Adipocyte (in vitro differentiated cells): ENCODE data around the gene RNF145.

Experiments
- DNase-seq: peaks from one replicate; pipeline ENCODE4 v3.0.0-alpha.2; 2015; ENCODE audit warnings: low read depth
- H3K27me3 ChIP-seq: replicated peaks from 2 replicates; pipeline ENCODE4 v1.7.0; 2013; ENCODE audit warnings: mild to moderate bottlenecking, low read length, moderate library complexity; ENCODE audit not compliant: control insufficient read depth, insufficient read depth
- H3K36me3 ChIP-seq: 2 replicates; pipeline ENCODE4 v1.7.0; 2013; ENCODE audit warnings: low read length, mild to moderate bottlenecking, moderate library complexity; ENCODE audit not compliant: control insufficient read depth, insufficient read depth, severe bottlenecking
- H3K4me1 ChIP-seq: 2 replicates; pipeline ENCODE4 v1.7.0; 2013; ENCODE audit warnings: mild to moderate bottlenecking, low read length, moderate library complexity; ENCODE audit not compliant: control insufficient read depth, insufficient read depth
- H3K4me3 ChIP-seq: 2 replicates; pipeline ENCODE4 v1.7.0; 2013; ENCODE audit warnings: mild to moderate bottlenecking, low read length, moderate library complexity
- H3K9ac ChIP-seq: 2 replicates; pipeline ENCODE4 v1.7.0; 2013; ENCODE audit warnings: mild to moderate bottlenecking, low read length, moderate library complexity
- H3K9me3 ChIP-seq: 2 replicates; pipeline ENCODE4 v1.7.0; 2013; ENCODE audit warnings: mild to moderate bottlenecking, low read length, moderate library complexity; ENCODE audit not compliant: control insufficient read depth

RNF145 gene

GRCh38 chr5:159209438-159210209 is at the start of gene RNF145:
Gene RNF145, minus strand, starts transcription at chr5:159209553. Its CDS starts 5,936 bp downstream, at chr5:159203617.
- no peaks in the 10 kb centered on the region for H3K27me3 ChIP-seq
- H3K4me3 ChIP-seq, result peak within 1 kb of the TSS; percentile 86
- peaks cover 33% of the 10 kb centered on the region for H3K4me1 ChIP-seq
- peak; percentile 97 for DNase-seq
- H3K9ac ChIP-seq, result peak within 1 kb of the TSS; percentile 93
- H3K9me3 ChIP-seq, result no peaks in the 10 kb centered on the region
- H3K36me3 ChIP-seq, result no peaks in the 10 kb centered on the region

- H3K9ac ChIP-seq, result no peak overlapping the region
- H3K36me3 ChIP-seq, result no peaks in the 10 kb centered on the region
- peaks cover 5% of the 10 kb centered on the region for H3K4me1 ChIP-seq
- no peaks in the 10 kb centered on the region for H3K9me3 ChIP-seq
- no peak overlapping the region for H3K4me3 ChIP-seq
- DNase-seq, result no peak
- H3K27me3 ChIP-seq, result no peaks in the 10 kb centered on the region
Observed at GRCh38 chr5:159258361-159258760, 49.0 kb upstream of the RNF145 start.

GRCh38 chr5:159257629-159258283 is 48.4 kb upstream of the RNF145 start:
- Histone ChIP-seq H3K9me3 (no peaks in the 10 kb centered on the region), H3K4me1 (peaks cover 5% of the 10 kb centered on the region), H3K36me3 (no peaks in the 10 kb centered on the region), H3K4me3 (no peak overlapping the region), H3K27me3 (no peaks in the 10 kb centered on the region), H3K9ac (no peak overlapping the region)
- DNase-seq, result no peak

- H3K9ac ChIP-seq, result no peak overlapping the region
- H3K4me1 ChIP-seq, result no peaks in the 10 kb centered on the region
- H3K4me3 ChIP-seq, result no peak overlapping the region
- no peaks in the 10 kb centered on the region for H3K9me3 ChIP-seq
- H3K27me3 ChIP-seq, result no peaks in the 10 kb centered on the region
- H3K36me3 ChIP-seq, result no peaks in the 10 kb centered on the region
- no peak for DNase-seq
Observed at GRCh38 chr5:159257007-159257406, 47.7 kb upstream of the RNF145 start.

- H3K4me1 ChIP-seq, result no peaks in the 10 kb centered on the region
- no peaks in the 10 kb centered on the region for H3K9me3 ChIP-seq
- no peak overlapping the region for H3K4me3 ChIP-seq
- H3K36me3 ChIP-seq, result no peaks in the 10 kb centered on the region
- H3K27me3 ChIP-seq, result peaks cover 5% of the 10 kb centered on the region
- no peak overlapping the region for H3K9ac ChIP-seq
- no peak for DNase-seq
Observed at GRCh38 chr5:159252195-159252594, 42.8 kb upstream of the RNF145 start.

GRCh38 chr5:159249158-159249557 is 39.8 kb upstream of the RNF145 start:
- no peak overlapping the region for H3K4me3 ChIP-seq
- no peaks in the 10 kb centered on the region for H3K36me3 ChIP-seq
- no peak overlapping the region for H3K9ac ChIP-seq
- H3K9me3 ChIP-seq, result no peaks in the 10 kb centered on the region
- no peak for DNase-seq
- peaks cover 5% of the 10 kb centered on the region for H3K27me3 ChIP-seq
- H3K4me1 ChIP-seq, result no peaks in the 10 kb centered on the region

- H3K9me3 ChIP-seq, result no peaks in the 10 kb centered on the region
- DNase-seq, result no peak
- no peaks in the 10 kb centered on the region for H3K36me3 ChIP-seq
- H3K9ac ChIP-seq, result no peak overlapping the region
- H3K27me3 ChIP-seq, result peaks cover 5% of the 10 kb centered on the region
- H3K4me3 ChIP-seq, result no peak overlapping the region
- H3K4me1 ChIP-seq, result peaks cover 8% of the 10 kb centered on the region
Observed at GRCh38 chr5:159244890-159245289, 35.5 kb upstream of the RNF145 start.

- Histone ChIP-seq H3K4me1 (peaks cover 8% of the 10 kb centered on the region), H3K36me3 (no peaks in the 10 kb centered on the region), H3K27me3 (peaks cover 4% of the 10 kb centered on the region), H3K9me3 (no peaks in the 10 kb centered on the region), H3K9ac (no peak overlapping the region), H3K4me3 (no peak overlapping the region)
- peak; percentile 37 for DNase-seq
Observed at GRCh38 chr5:159244163-159244562, 34.8 kb upstream of the RNF145 start.

GRCh38 chr5:159243385-159243784 is 34.0 kb upstream of the RNF145 start:
- Histone ChIP-seq H3K9ac (no peak overlapping the region), H3K4me3 (no peak overlapping the region), H3K9me3 (no peaks in the 10 kb centered on the region), H3K27me3 (no peaks in the 10 kb centered on the region), H3K36me3 (no peaks in the 10 kb centered on the region), H3K4me1 (peaks cover 8% of the 10 kb centered on the region)
- no peak for DNase-seq

- Histone ChIP-seq H3K4me1 (peaks cover 8% of the 10 kb centered on the region), H3K9me3 (no peaks in the 10 kb centered on the region), H3K9ac (no peak overlapping the region), H3K36me3 (no peaks in the 10 kb centered on the region), H3K4me3 (no peak overlapping the region), H3K27me3 (no peaks in the 10 kb centered on the region)
- DNase-seq, result no peak
Observed at GRCh38 chr5:159242656-159243055, 33.3 kb upstream of the RNF145 start.

- Histone ChIP-seq H3K27me3 (no peaks in the 10 kb centered on the region), H3K9ac (no peak overlapping the region), H3K36me3 (no peaks in the 10 kb centered on the region), H3K9me3 (no peaks in the 10 kb centered on the region), H3K4me3 (no peak overlapping the region), H3K4me1 (peaks cover 8% of the 10 kb centered on the region)
- peak; percentile 13 for DNase-seq
Observed at GRCh38 chr5:159241946-159242552, 32.7 kb upstream of the RNF145 start.
